Measurements from ENCODE around the gene PTGR2. TPM values are rescaled to one million over a fixed set of nuclear protein-coding genes. Genes with fewer than 3 reads are reported as not detected.
"Not testable (repeated sequence)": the region's sequence is repeated elsewhere in the genome, so short reads cannot be mapped to it uniquely, and the experiment has no call there.

PTGR2 gene
- total RNA-seq, 1 donor from 2014 or later: 5.0 TPM

- TF ChIP-seq CTCF (IDR thresholded peaks at IDR 0.05): no peak
- Mint-ChIP-seq H3K4me3 (ENCODE audit: unreplicated experiment) (no peak overlapping the region), H3K27ac (ENCODE audit: unreplicated experiment) (no peak overlapping the region), H3K27me3 (ENCODE audit: unreplicated experiment) (no peaks in the 10 kb centered on the region), H3K9me3 (ENCODE audit: unreplicated experiment) (no peaks in the 10 kb centered on the region), H3K4me1 (ENCODE audit: unreplicated experiment) (no peaks in the 10 kb centered on the region), H3K36me3 (ENCODE audit: unreplicated experiment) (peaks cover 19% of the 10 kb centered on the region)
- DNase-seq (ENCODE audit: extremely low spot score, unreplicated experiment): peak; percentile 8
These were observed 9.4 kb downstream of the PTGR2 start for GRCh38 chr14:73861073-73861472.

DNA sequence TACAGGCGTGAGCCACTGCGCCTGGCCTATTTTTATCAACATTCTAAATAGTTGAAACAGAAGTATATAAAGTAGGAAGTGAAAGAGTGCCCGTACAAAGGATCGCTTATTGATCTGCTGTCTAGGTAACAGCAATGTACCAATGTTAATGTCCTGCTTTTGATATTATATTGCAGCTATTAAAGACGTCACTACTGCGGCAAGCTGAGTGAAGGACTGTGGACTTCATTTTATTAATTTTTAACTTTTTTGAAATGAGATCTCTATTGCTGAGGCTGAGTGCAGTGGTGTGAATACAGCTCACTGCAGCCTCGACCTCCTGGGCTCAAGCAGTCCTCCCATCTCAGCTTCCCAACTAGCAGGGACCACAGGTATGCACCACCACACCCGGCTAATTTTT lies 10.8 kb downstream of the PTGR2 start:
- H3K4me3 Mint-ChIP-seq (ENCODE audit: unreplicated experiment): no peak overlapping the region
- H3K9me3 Mint-ChIP-seq (ENCODE audit: unreplicated experiment): no peaks in the 10 kb centered on the region
- TF ChIP-seq CTCF (IDR thresholded peaks at IDR 0.05): no peak
- no peak overlapping the region for H3K27ac Mint-ChIP-seq (ENCODE audit: unreplicated experiment)
- H3K4me1 Mint-ChIP-seq (ENCODE audit: unreplicated experiment): no peaks in the 10 kb centered on the region
- no peaks in the 10 kb centered on the region for H3K27me3 Mint-ChIP-seq (ENCODE audit: unreplicated experiment)
- peaks cover 19% of the 10 kb centered on the region for H3K36me3 Mint-ChIP-seq (ENCODE audit: unreplicated experiment)
- DNase-seq (ENCODE audit: extremely low spot score, unreplicated experiment): peak; percentile 1

- Mint-ChIP-seq H3K27me3 (ENCODE audit: unreplicated experiment) (no peaks in the 10 kb centered on the region), H3K4me3 (ENCODE audit: unreplicated experiment) (no peak overlapping the region), H3K4me1 (ENCODE audit: unreplicated experiment) (no peaks in the 10 kb centered on the region), H3K27ac (ENCODE audit: unreplicated experiment) (no peak overlapping the region), H3K9me3 (ENCODE audit: unreplicated experiment) (no peaks in the 10 kb centered on the region), H3K36me3 (ENCODE audit: unreplicated experiment) (peaks cover 19% of the 10 kb centered on the region)
- TF ChIP-seq CTCF (IDR thresholded peaks at IDR 0.05): no peak
- peak; percentile 11 for DNase-seq (ENCODE audit: extremely low spot score, unreplicated experiment)
These were observed 11.6 kb downstream of the PTGR2 start for GRCh38 chr14:73863209-73863608.

DNA sequence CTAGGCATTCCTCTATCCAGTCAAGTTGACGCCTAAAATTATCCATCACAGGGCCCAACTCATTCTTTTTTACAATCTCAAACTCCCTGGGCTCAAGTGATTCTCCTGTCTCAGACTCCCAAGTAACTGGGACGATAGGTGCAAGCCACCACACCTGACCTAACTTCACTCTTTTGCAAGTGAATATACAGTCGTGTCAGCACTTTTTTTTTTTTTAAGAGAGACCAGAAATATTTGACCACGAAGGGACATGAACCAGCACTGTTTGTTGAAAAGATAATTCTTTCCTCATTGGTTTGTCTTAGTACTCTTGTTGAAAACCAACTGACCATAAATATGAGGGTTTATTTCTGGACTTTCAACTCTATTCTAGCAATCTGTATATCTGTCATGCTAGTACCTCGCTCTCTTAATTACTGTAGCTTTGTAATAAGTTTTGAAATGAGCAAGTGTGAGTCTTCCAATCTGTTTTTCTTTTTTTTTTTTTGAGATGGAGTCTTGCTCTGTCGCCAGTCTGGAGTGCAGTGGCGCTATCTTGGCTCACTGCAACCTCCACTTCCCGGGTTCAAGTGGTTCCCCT lies 14.0 kb downstream of the PTGR2 start:
- no peaks in the 10 kb centered on the region for H3K9me3 Mint-ChIP-seq (ENCODE audit: unreplicated experiment)
- DNase-seq (ENCODE audit: extremely low spot score, unreplicated experiment): peak; percentile 1
- no peak overlapping the region for H3K4me3 Mint-ChIP-seq (ENCODE audit: unreplicated experiment)
- no peaks in the 10 kb centered on the region for H3K27me3 Mint-ChIP-seq (ENCODE audit: unreplicated experiment)
- H3K27ac Mint-ChIP-seq (ENCODE audit: unreplicated experiment): no peak overlapping the region
- no peak for TF ChIP-seq CTCF (IDR thresholded peaks at IDR 0.05)
- H3K36me3 Mint-ChIP-seq (ENCODE audit: unreplicated experiment): peaks cover 18% of the 10 kb centered on the region
- H3K4me1 Mint-ChIP-seq (ENCODE audit: unreplicated experiment): no peaks in the 10 kb centered on the region

GRCh38 chr14:73869754-73870153 lies 18.1 kb downstream of the PTGR2 start:
- not testable (repeated sequence) for H3K9me3 Mint-ChIP-seq (ENCODE audit: unreplicated experiment); H3K4me1 Mint-ChIP-seq (ENCODE audit: unreplicated experiment); DNase-seq (ENCODE audit: extremely low spot score, unreplicated experiment); H3K4me3 Mint-ChIP-seq (ENCODE audit: unreplicated experiment); H3K36me3 Mint-ChIP-seq (ENCODE audit: unreplicated experiment); H3K27ac Mint-ChIP-seq (ENCODE audit: unreplicated experiment); H3K27me3 Mint-ChIP-seq (ENCODE audit: unreplicated experiment)
